GM21576 (cell line): Measurements from ENCODE around the gene TCEAL5.
"Not testable (repeated sequence)": the region's sequence is repeated elsewhere in the genome, so short reads cannot be mapped to it uniquely, and the experiment has no call there.

Experiments used
- ATAC-seq: cut with Tn5 transposase; IDR thresholded peaks from one replicate; pipeline ENCODE4 v1.9.1; 2021; ENCODE audit warnings: mild to moderate bottlenecking, moderate library complexity; ENCODE audit not compliant: unreplicated experiment

The TCEAL5 gene

GRCh38 chrX:103234869-103235268, 41.7 kb downstream of the TCEAL5 start:
- no peak for ATAC-seq

DNA sequence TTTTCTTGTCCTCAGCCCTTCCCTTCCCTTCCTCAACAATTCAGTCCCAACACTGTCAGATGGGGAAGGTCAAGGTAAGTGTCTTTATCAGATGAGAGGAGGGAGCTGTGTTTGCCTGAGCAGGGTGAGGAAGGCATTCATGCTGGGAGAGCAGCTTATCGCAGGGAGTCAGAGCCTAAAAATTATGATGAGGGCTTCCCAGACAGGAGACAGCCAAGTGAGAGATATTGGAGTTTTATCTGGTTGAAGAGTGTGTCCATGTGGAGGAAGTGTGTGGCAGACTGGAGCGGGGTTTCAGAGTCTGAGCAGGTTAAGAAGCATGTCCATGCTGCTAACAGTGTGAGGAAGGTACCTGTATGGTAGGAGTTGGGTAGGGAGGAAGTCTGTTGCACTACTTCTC, 43.3 kb downstream of the TCEAL5 start:
- no peak for ATAC-seq

GRCh38 chrX:103225918-103226317, 50.6 kb downstream of the TCEAL5 start:
- ATAC-seq = not testable (repeated sequence)
